B cell (primary cell): ENCODE measurements around the gene ZFYVE27. TPM values are rescaled to one million over a fixed set of nuclear protein-coding genes. Genes with fewer than 3 reads are reported as not detected.

Experiments used
- ATAC-seq: fragments of 200-7000 bp; cut with Tn5 transposase; one replicate; pipeline ENCODE4 v1.10.0; 2021; ENCODE audit warnings: low read depth, mild to moderate bottlenecking, moderate number of reproducible peaks, moderate library complexity
- CTCF ChIA-PET: fragments of 350-600 bp; sonication (Branson Sonifier 250); formaldehyde crosslinking; loops from one replicate; lab custom pipeline; 2021; ENCODE audit warnings: antibody characterized with exemption, inconsistent platforms; lab: Charles Lee
- POLR2A ChIA-PET: fragments of 350-600 bp; sonication (Branson Sonifier 250); formaldehyde crosslinking; loops from one replicate; lab custom pipeline; 2021; ENCODE audit warnings: antibody characterized with exemption; lab: Charles Lee
- DNase-seq: peaks from one replicate; pipeline ENCODE4 v3.0.0; 2013
- H2AFZ ChIP-seq: 2 replicates; pipeline ENCODE4 v1.6.1; 2012; ENCODE audit warnings: mild to moderate bottlenecking, low read depth, low read length; ENCODE audit not compliant: insufficient read depth, poor library complexity, severe bottlenecking
- H3K27ac ChIP-seq, 2 donors: 1 replicate in 1 of 2; 2 replicates in 1 of 2; pipeline ENCODE4 v1.5.1; 2012 to 2013; ENCODE audit warnings: low read length in 2 of 2, mild to moderate bottlenecking in 2 of 2, moderate library complexity in 1 of 2
- H3K27me3 ChIP-seq, 4 experiments: fragments of 200-600 bp in 1 of 4; sonication (generic) in 1 of 4; replicated peaks in 1 of 4; 1 replicate in 2 of 4; 2 replicates in 2 of 4; pipeline versions ENCODE4 v1.6.1 to v1.7.0; 2013 to 2016; ENCODE audit warnings: low read length in 3 of 4, mild to moderate bottlenecking in 2 of 4, mixed read lengths in 1 of 4, moderate library complexity in 1 of 4; ENCODE audit not compliant: insufficient read depth in 4 of 4, control insufficient read depth in 3 of 4; ENCODE audit errors: control extremely low read depth in 1 of 4
- H3K36me3 ChIP-seq, 2 experiments: replicated peaks in 1 of 2; 1 replicate in 1 of 2; 2 replicates in 1 of 2; pipeline versions ENCODE4 v1.6.1 to v1.7.1; 2013; ENCODE audit warnings: low read length in 1 of 2; ENCODE audit not compliant: insufficient read depth in 2 of 2, control insufficient read depth in 1 of 2; ENCODE audit errors: control extremely low read depth in 1 of 2, extremely low read depth in 1 of 2
- H3K4me1 ChIP-seq, 2 donors: fragments of 200-600 bp in 1 of 2; sonication (generic) in 1 of 2; 1 replicate in 1 of 2; 2 replicates in 1 of 2; pipeline versions ENCODE4 v1.5.1 to v1.6.1; 2013 to 2017; ENCODE audit warnings: low read length in 2 of 2; ENCODE audit not compliant: control insufficient read depth in 2 of 2, insufficient read depth in 2 of 2
- H3K4me2 ChIP-seq: replicated peaks from 2 replicates; pipeline ENCODE3; 2012; ENCODE audit warnings: mild to moderate bottlenecking, low read depth, low read length; ENCODE audit not compliant: poor library complexity, severe bottlenecking
- H3K4me3 ChIP-seq, 5 experiments: fragments of 200-600 bp in 1 of 5; sonication (generic) in 1 of 5; 1 replicate in 3 of 5; 2 replicates in 2 of 5; pipeline versions ENCODE4 v1.5.1 to v1.7.0; 2011 to 2016; ENCODE audit warnings: low read length in 4 of 5, mild to moderate bottlenecking in 4 of 5, low read depth in 2 of 5, control low read depth in 1 of 5, moderate library complexity in 1 of 5; ENCODE audit not compliant: insufficient read depth in 1 of 5; ENCODE audit errors: control extremely low read depth in 1 of 5, extremely low read depth in 1 of 5
- H3K79me2 ChIP-seq: fragments of 200-600 bp; sonication (generic); one replicate; pipeline ENCODE4 v1.6.0; 2016; ENCODE audit warnings: low read length; ENCODE audit not compliant: control insufficient read depth, insufficient read depth
- H3K9ac ChIP-seq: fragments of 200-600 bp; sonication (generic); 2 replicates; pipeline ENCODE4 v1.6.1; 2017; ENCODE audit warnings: mild to moderate bottlenecking, low read length, moderate library complexity
- H3K9me3 ChIP-seq, 3 donors: one replicate each; pipeline versions ENCODE4 v1.6.1 to v1.7.1; 2013; ENCODE audit warnings: low read length in 2 of 3; ENCODE audit not compliant: control insufficient read depth in 2 of 3, insufficient read depth in 1 of 3; ENCODE audit errors: control extremely low read depth in 1 of 3
- H4K20me1 ChIP-seq: 2 replicates; pipeline ENCODE4 v1.6.0; 2012; ENCODE audit warnings: mild to moderate bottlenecking, low read length; ENCODE audit not compliant: insufficient read depth, control insufficient read depth, poor library complexity, severe bottlenecking
- H3K27ac Mint-ChIP-seq: one replicate; pipeline ENCODE4 v1.8.0; 2021; ENCODE audit warnings: mixed read lengths
- H3K27me3 Mint-ChIP-seq: one replicate; pipeline ENCODE4 v1.8.0; 2021; ENCODE audit warnings: mixed read lengths
- H3K4me1 Mint-ChIP-seq: one replicate; pipeline ENCODE4 v1.8.0; 2021; ENCODE audit warnings: mixed read lengths
- H3K4me3 Mint-ChIP-seq: one replicate; pipeline ENCODE4 v1.8.0; 2021; ENCODE audit warnings: mixed read lengths
- H3K9me3 Mint-ChIP-seq: one replicate; pipeline ENCODE4 v1.8.0; 2022; ENCODE audit warnings: mixed read lengths; ENCODE audit not compliant: insufficient read depth
- CTCF ChIP-seq: fragments of 200-600 bp; IDR thresholded peaks from one replicate; pipeline ENCODE4 v1.8.0; 2022; ENCODE audit warnings: antibody characterized with exemption, mild to moderate bottlenecking
- EZH2 ChIP-seq: IDR thresholded peaks from 2 replicates; pipeline ENCODE4 v1.6.1; 2012; ENCODE audit warnings: borderline replicate concordance, low read depth, mild to moderate bottlenecking, moderate library complexity, low read length; ENCODE audit not compliant: insufficient read depth, poor library complexity, severe bottlenecking
- WGBS: methylation state at CpG from one replicate; pipeline ENCODE4 v1.1.5; 2013; ENCODE audit warnings: missing lambda C conversion rate; ENCODE audit not compliant: insufficient coverage; 5-methylcytosine and 5-hydroxymethylcytosine counted together
- intact Hi-C: fragments of 100-400 bp; cut with micrococcal nuclease; formaldehyde crosslinking; loops from one replicate; pipeline ENCODE4 v1.10.0; 2022
- polyA plus RNA-seq: library from polyadenylated mRNA; depleted of rRNA; stranded (reverse); fragments of >200 nt; gene quantifications from 2 replicates; pipeline ENCODE4 v1.2.3, GENCODE V29; 2012
- total RNA-seq, 2 donors: library from RNA; stranded (reverse); fragments of 120-200 nt in 1 of 2; gene quantifications; 1 replicate in 1 of 2; 2 replicates in 1 of 2; pipeline versions ENCODE4 v1.2.3 to v1.2.4, GENCODE V29; 2013 to 2022

The ZFYVE27 gene
- total and polyA plus RNA-seq, 2 donors (not counting 1 experiment from before 2014, with no cell fraction given), result 50.4 to 79.7 TPM

- H3K27me3 ChIP-seq, result peaks cover 0 to 24% (median 12%) of the 10 kb centered on the region in 4 experiments
- Mint-ChIP-seq H3K27me3 (peaks cover 28% of the 10 kb centered on the region), H3K9me3 (no peaks in the 10 kb centered on the region), H3K4me3 (no peak overlapping the region), H3K27ac (no peak overlapping the region), H3K4me1 (peaks cover 14% of the 10 kb centered on the region)
- no peak overlapping the region for H2AFZ ChIP-seq
- peaks cover 4 to 7% of the 10 kb centered on the region in 2 donors for H3K4me1 ChIP-seq
- no peaks in the 10 kb centered on the region for H3K79me2 ChIP-seq
- H3K4me3 ChIP-seq, result no peak overlapping the region
- H3K27ac ChIP-seq, result no peak overlapping the region
- H3K9me3 ChIP-seq, result no peaks in the 10 kb centered on the region
- intact Hi-C loops, result no loop called here
- ChIA-PET POLR2A (no interaction called here), CTCF (no interaction called here)
- no peaks in the 10 kb centered on the region for H4K20me1 ChIP-seq
- H3K9ac ChIP-seq, result no peak overlapping the region
- no peak overlapping the region for H3K4me2 ChIP-seq
- ATAC-seq, result no peak
- WGBS, result 92% methylated on average over 10 of the region's 10 CpGs
- TF ChIP-seq EZH2 (no peak), CTCF (no peak)
- no peak for DNase-seq
- no peaks in the 10 kb centered on the region for H3K36me3 ChIP-seq
Measured at GRCh38 chr10:97774811-97775294, 37.9 kb downstream of the ZFYVE27 start.

GRCh38 chr10:97777143-97777542 is 40.2 kb downstream of the ZFYVE27 start:
- DNase-seq, result no peak
- WGBS, result 96% methylated on average over 3 of the region's 4 CpGs
- intact Hi-C loops, result no loop called here
- H3K4me3 Mint-ChIP-seq, result no peak overlapping the region
- POLR2A ChIA-PET, result no interaction called here
- peaks cover 0 to 12% (median 5%) of the 10 kb centered on the region in 4 experiments for H3K27me3 ChIP-seq
- no peak for ATAC-seq
- H3K27ac Mint-ChIP-seq, result no peak overlapping the region
- H3K4me1 ChIP-seq, result no peaks in the 10 kb centered on the region
- no peak overlapping the region for H2AFZ ChIP-seq
- no peaks in the 10 kb centered on the region for H3K9me3 Mint-ChIP-seq
- TF ChIP-seq CTCF, result no peak
- TF ChIP-seq EZH2, result no peak
- H3K27me3 Mint-ChIP-seq, result peaks cover 10% of the 10 kb centered on the region
- H3K9me3 ChIP-seq, result no peaks in the 10 kb centered on the region
- peaks cover 4% of the 10 kb centered on the region for H3K4me1 Mint-ChIP-seq
- H3K36me3 ChIP-seq, result no peaks in the 10 kb centered on the region
- CTCF ChIA-PET, result no interaction called here
- H3K27ac ChIP-seq, result no peak overlapping the region
- H3K79me2 ChIP-seq, result no peaks in the 10 kb centered on the region
- H3K4me3 ChIP-seq, result no peak overlapping the region
- no peaks in the 10 kb centered on the region for H4K20me1 ChIP-seq
- no peak overlapping the region for H3K9ac ChIP-seq
- no peak overlapping the region for H3K4me2 ChIP-seq
